HL-60 (cell line): ENCODE results near the gene ARHGAP30.

ENCODE experiments used
- POLR2AphosphoS5 ChIP-seq: IDR thresholded peaks from 2 replicates; pipeline ENCODE4 v1.6.1; 2012; ENCODE audit warnings: low read depth
- SPI1 ChIP-seq: IDR thresholded peaks from 2 replicates; pipeline ENCODE4 v1.6.1; 2012; ENCODE audit warnings: low read depth, mild to moderate bottlenecking, borderline replicate concordance
- TF ChIP-seq, protein P1 (sequence below): IDR thresholded peaks from one replicate; pipeline ENCODE4 v1.5.1; 2011; ENCODE audit warnings: low read length, control low read depth, inconsistent platforms; ENCODE audit not compliant: insufficient read depth
- TF ChIP-seq, protein P2 (sequence below): IDR thresholded peaks from 2 replicates; pipeline ENCODE4 v1.6.1; 2012; ENCODE audit warnings: low read depth; ENCODE audit not compliant: insufficient replicate concordance

DNA sequence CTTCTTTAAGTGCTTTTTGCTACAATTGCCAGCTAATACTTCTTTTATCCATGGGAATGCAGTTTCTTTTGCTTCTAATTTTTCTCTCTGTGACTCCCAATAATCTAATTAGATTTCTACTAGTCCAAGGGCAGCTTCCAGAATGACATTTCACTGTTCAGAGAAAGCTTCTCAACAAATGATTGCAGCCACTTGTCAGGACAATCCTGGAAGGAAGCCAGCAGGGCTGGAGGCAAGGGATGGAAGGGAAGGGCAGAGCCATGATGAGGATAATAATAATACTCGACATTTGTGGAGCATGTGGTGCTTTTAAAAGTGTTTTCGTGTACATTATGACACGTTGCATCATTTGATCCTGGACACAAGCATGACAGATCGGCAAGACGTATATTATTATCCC is 68.2 kb downstream of the ARHGAP30 start:
- TF ChIP-seq, protein P1, sequence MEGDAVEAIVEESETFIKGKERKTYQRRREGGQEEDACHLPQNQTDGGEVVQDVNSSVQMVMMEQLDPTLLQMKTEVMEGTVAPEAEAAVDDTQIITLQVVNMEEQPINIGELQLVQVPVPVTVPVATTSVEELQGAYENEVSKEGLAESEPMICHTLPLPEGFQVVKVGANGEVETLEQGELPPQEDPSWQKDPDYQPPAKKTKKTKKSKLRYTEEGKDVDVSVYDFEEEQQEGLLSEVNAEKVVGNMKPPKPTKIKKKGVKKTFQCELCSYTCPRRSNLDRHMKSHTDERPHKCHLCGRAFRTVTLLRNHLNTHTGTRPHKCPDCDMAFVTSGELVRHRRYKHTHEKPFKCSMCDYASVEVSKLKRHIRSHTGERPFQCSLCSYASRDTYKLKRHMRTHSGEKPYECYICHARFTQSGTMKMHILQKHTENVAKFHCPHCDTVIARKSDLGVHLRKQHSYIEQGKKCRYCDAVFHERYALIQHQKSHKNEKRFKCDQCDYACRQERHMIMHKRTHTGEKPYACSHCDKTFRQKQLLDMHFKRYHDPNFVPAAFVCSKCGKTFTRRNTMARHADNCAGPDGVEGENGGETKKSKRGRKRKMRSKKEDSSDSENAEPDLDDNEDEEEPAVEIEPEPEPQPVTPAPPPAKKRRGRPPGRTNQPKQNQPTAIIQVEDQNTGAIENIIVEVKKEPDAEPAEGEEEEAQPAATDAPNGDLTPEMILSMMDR: no peak
- TF ChIP-seq, protein P2, sequence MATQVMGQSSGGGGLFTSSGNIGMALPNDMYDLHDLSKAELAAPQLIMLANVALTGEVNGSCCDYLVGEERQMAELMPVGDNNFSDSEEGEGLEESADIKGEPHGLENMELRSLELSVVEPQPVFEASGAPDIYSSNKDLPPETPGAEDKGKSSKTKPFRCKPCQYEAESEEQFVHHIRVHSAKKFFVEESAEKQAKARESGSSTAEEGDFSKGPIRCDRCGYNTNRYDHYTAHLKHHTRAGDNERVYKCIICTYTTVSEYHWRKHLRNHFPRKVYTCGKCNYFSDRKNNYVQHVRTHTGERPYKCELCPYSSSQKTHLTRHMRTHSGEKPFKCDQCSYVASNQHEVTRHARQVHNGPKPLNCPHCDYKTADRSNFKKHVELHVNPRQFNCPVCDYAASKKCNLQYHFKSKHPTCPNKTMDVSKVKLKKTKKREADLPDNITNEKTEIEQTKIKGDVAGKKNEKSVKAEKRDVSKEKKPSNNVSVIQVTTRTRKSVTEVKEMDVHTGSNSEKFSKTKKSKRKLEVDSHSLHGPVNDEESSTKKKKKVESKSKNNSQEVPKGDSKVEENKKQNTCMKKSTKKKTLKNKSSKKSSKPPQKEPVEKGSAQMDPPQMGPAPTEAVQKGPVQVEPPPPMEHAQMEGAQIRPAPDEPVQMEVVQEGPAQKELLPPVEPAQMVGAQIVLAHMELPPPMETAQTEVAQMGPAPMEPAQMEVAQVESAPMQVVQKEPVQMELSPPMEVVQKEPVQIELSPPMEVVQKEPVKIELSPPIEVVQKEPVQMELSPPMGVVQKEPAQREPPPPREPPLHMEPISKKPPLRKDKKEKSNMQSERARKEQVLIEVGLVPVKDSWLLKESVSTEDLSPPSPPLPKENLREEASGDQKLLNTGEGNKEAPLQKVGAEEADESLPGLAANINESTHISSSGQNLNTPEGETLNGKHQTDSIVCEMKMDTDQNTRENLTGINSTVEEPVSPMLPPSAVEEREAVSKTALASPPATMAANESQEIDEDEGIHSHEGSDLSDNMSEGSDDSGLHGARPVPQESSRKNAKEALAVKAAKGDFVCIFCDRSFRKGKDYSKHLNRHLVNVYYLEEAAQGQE: no peak
- TF ChIP-seq POLR2AphosphoS5: no peak
- no peak for TF ChIP-seq SPI1
